Large intestine (tissue), 12 donors: Measurements from ENCODE around the gene DCLK1. TPM values are rescaled to one million over a fixed set of nuclear protein-coding genes. Genes with fewer than 3 reads are reported as not detected.

Experiments
- DNase-seq, 2 donors: peaks; one replicate each; pipeline versions ENCODE4 v3.0.0 to v3.0.0-alpha.2; 2013
- H3K27ac ChIP-seq: one replicate; pipeline ENCODE4 v1.5.1; 2013; ENCODE audit warnings: low read length
- H3K27me3 ChIP-seq: 2 replicates; pipeline ENCODE4 v1.6.1; 2013; ENCODE audit warnings: low read length; ENCODE audit not compliant: control insufficient read depth, insufficient read depth
- H3K36me3 ChIP-seq: 2 replicates; pipeline ENCODE4 v1.6.1; 2013; ENCODE audit warnings: low read length; ENCODE audit not compliant: control insufficient read depth, insufficient read depth
- H3K4me1 ChIP-seq: one replicate; pipeline ENCODE4 v1.6.1; 2013; ENCODE audit warnings: low read length; ENCODE audit not compliant: control insufficient read depth, insufficient read depth
- H3K4me3 ChIP-seq: one replicate; pipeline ENCODE4 v1.5.1; 2013; ENCODE audit warnings: low read length
- H3K9me3 ChIP-seq: one replicate; pipeline ENCODE4 v1.6.1; 2013; ENCODE audit warnings: mild to moderate bottlenecking, low read depth, low read length, moderate library complexity; ENCODE audit not compliant: control insufficient read depth
- WGBS: methylation state at CpG from one replicate; pipeline ENCODE4 v1.1.5; 2013; ENCODE audit warnings: low lambda C conversion rate; ENCODE audit not compliant: insufficient coverage; 5-methylcytosine and 5-hydroxymethylcytosine counted together
- long read RNA-seq, 11 donors: transcript quantifications; one replicate each; lab custom pipeline, GENCODE V29; 2026
- polyA plus RNA-seq: library from polyadenylated mRNA; unstranded; fragments of 120-200 nt; gene quantifications from one replicate; pipeline ENCODE4 v1.2.1, GENCODE V29; 2013

DCLK1 gene
- polyA plus RNA-seq: 12.2 TPM
- long read RNA-seq, donor 1: 0 reads
- long read RNA-seq, donor 2, full-length matches to known transcripts: 1 of 1 reads
- long read RNA-seq, donor 2, partial matches to known transcripts: 0 of 1 reads
- long read RNA-seq, donor 2, other reads (novel, unspliced or antisense): 0 of 1 reads
- long read RNA-seq, donor 3: 0 reads
- long read RNA-seq, donor 4: 0 reads
- long read RNA-seq, donor 5, full-length matches to known transcripts: 1 of 1 reads
- long read RNA-seq, donor 5, partial matches to known transcripts: 0 of 1 reads
- long read RNA-seq, donor 5, other reads (novel, unspliced or antisense): 0 of 1 reads
- long read RNA-seq, donor 6, full-length matches to known transcripts: 1 of 1 reads
- long read RNA-seq, donor 6, partial matches to known transcripts: 0 of 1 reads
- long read RNA-seq, donor 6, other reads (novel, unspliced or antisense): 0 of 1 reads
- long read RNA-seq, donor 7, full-length matches to known transcripts: 2 of 2 reads
- long read RNA-seq, donor 7, partial matches to known transcripts: 0 of 2 reads
- long read RNA-seq, donor 7, other reads (novel, unspliced or antisense): 0 of 2 reads
- long read RNA-seq, donor 8, partial matches to known transcripts: 0 of 1 reads
- long read RNA-seq, donor 8, other reads (novel, unspliced or antisense): 0 of 1 reads
- long read RNA-seq, donor 9, partial matches to known transcripts: 0 of 1 reads
- long read RNA-seq, donor 9, other reads (novel, unspliced or antisense): 0 of 1 reads
- long read RNA-seq, donor 10, partial matches to known transcripts: 0 of 1 reads
- long read RNA-seq, donor 10, other reads (novel, unspliced or antisense): 0 of 1 reads
- long read RNA-seq, donor 11, full-length matches to known transcripts: 3 of 3 reads
- long read RNA-seq, donor 11, partial matches to known transcripts: 0 of 3 reads
- long read RNA-seq, donor 11, other reads (novel, unspliced or antisense): 0 of 3 reads

DNA sequence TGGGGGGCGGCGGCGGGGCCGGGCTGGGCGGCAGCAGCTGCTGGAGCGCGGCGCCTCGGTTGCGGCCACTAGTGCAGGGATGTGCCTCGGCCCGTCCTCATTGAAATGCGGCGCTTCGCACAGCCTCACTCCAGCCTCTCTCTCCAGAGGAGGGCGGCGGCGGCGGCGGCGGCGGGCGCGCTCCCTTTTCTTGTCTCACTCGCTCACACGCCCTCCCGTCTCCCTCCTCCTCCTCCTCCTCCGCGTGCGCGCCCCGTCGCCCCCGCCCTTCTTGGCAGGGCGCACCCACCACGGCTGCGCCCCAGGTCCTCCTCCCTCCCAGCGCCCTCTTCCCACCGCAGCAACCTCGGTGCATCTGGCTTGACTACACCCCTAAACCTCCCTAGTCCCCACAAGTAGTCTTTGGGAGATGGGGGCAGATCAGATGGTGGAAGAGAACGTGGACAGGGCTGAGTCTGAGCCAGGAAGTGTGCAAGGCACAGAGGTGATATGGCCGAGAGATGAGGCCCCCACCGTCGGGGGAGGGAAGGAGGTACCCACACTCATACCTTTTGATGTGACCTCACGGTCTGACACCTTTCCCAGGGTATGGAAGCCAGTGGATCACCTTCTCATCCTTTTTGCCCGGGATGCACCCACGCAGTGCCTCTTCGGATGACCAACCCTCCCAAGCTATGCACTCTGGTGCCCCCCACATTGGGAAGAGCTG is at the start of gene DCLK1:
DCLK1 (minus strand) TSS at position 161 of the 709 bp plus-strand sequence.
- DNase-seq: peak in 1 of 2 donors; percentile 42
- no peaks in the 10 kb centered on the region for H3K4me1 ChIP-seq
- WGBS: no CpG with 5 or more reads among the region's 48 CpGs
- no peak within 1 kb of the TSS for H3K27ac ChIP-seq
- no peaks in the 10 kb centered on the region for H3K9me3 ChIP-seq
- H3K4me3 ChIP-seq: peak within 1 kb of the TSS; percentile 32
- H3K27me3 ChIP-seq: peaks cover 30% of the 10 kb centered on the region
- H3K36me3 ChIP-seq: no peaks in the 10 kb centered on the region

DNA sequence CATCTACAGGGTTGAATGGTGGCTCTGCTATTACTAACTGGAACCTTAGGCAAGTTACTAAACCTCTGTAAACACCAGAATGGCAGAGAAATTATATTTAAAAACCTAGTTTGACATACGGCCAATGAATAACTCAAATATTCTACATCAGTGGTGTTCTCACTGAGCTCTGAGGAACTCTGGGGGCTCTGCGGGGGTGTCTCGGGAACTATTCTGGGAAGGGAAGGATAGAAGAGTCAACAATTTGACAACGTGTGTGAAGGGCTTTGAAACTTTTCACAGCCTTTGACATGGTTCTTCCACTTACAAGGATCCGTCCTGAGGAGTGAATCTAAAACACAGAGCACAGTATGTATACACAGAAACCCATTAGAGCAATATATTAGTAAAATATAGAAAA is 44.4 kb upstream of the DCLK1 start:
- no CpG with 5 or more reads among the region's 5 CpGs for WGBS
- H3K27me3 ChIP-seq: no peaks in the 10 kb centered on the region
- H3K4me3 ChIP-seq: no peak overlapping the region
- DNase-seq: no peak
- no peaks in the 10 kb centered on the region for H3K36me3 ChIP-seq
- no peaks in the 10 kb centered on the region for H3K4me1 ChIP-seq
- no peak overlapping the region for H3K27ac ChIP-seq
- H3K9me3 ChIP-seq: no peaks in the 10 kb centered on the region

DNA sequence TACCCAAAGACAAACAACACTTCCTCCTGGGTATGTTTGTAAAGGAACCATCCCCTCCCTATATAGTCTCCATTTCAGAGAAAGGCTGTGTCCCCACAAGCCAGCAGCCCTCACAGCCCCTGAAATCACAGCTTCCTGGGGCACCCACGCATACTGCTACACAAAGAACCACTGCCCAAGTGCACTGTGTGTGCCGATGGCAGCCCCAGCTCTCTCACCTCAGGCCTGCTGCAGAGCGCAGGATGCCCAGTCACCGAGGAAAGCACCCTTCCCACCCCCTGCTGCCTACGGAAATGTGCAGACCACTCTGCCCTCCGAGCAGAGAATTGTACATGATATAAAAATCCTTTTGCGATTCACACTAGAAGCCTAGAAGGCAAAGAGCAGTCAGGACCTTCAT is 43.7 kb upstream of the DCLK1 start:
- no peaks in the 10 kb centered on the region for H3K36me3 ChIP-seq
- no peak overlapping the region for H3K27ac ChIP-seq
- DNase-seq: no peak
- no peaks in the 10 kb centered on the region for H3K27me3 ChIP-seq
- H3K4me3 ChIP-seq: no peak overlapping the region
- H3K4me1 ChIP-seq: no peaks in the 10 kb centered on the region
- no CpG with 5 or more reads among the region's 7 CpGs for WGBS
- H3K9me3 ChIP-seq: no peaks in the 10 kb centered on the region

DNA sequence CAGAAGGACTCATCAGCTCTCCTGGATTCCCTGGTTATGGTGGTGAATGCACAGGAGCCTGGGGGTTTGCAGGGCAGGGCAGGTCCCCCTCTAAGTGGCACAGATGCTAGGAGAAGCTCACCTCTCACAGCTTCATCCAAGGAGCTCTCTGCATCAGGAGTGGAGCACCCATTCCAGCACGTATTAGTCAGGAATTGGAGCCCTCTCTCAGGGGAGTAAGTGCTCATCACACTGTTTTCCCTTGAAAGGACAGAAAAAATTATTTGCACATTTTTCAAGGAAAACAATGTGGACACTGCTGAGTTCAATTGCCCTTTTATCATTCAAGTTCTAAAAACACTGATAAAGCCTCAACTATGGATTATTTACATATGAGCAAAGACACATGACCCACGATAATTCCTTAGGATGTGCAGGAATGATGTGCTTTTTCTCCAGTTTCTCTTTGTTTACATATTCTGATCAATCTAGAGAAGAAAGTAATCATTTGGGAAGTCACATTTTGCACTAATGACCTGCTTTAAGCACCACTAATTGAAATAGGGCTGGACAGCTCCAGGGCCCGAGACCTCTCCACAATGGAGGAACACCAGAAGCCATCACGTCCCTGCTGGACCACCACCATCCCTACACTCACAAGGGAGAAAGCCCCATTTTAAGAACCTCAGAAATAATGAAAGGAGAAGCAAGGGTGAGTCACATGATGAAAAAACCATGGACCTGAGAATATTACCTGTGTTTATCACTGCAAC is 42.6 kb upstream of the DCLK1 start:
- Histone ChIP-seq H3K36me3 (no peaks in the 10 kb centered on the region), H3K9me3 (no peaks in the 10 kb centered on the region), H3K4me3 (no peak overlapping the region), H3K27me3 (no peaks in the 10 kb centered on the region), H3K4me1 (no peaks in the 10 kb centered on the region), H3K27ac (no peak overlapping the region)
- WGBS: no CpG with 5 or more reads among the region's 4 CpGs
- DNase-seq: no peak

DNA sequence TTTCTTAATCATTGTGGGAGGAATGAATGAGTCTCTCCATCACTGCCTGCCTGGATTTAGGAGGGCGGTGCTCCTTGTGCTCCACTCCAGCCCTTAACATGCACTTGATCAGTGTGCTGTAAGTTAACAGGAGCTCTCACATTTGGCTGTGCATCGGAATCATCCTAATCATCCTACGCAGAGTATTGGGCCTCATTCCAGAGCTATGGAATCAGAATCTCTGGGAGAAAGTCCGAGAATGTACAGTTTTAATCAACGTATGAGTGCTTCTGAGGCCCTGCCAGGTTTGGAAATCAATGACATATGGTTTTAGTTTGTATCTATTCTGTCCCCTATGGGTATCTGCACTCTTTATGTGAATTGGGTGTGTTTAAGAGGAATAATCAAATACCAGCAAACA is 34.9 kb upstream of the DCLK1 start:
- Histone ChIP-seq H3K27me3 (no peaks in the 10 kb centered on the region), H3K9me3 (no peaks in the 10 kb centered on the region), H3K27ac (no peak overlapping the region), H3K4me1 (no peaks in the 10 kb centered on the region), H3K4me3 (no peak overlapping the region), H3K36me3 (no peaks in the 10 kb centered on the region)
- no peak for DNase-seq
- no CpG with 5 or more reads among the region's 5 CpGs for WGBS

DNA sequence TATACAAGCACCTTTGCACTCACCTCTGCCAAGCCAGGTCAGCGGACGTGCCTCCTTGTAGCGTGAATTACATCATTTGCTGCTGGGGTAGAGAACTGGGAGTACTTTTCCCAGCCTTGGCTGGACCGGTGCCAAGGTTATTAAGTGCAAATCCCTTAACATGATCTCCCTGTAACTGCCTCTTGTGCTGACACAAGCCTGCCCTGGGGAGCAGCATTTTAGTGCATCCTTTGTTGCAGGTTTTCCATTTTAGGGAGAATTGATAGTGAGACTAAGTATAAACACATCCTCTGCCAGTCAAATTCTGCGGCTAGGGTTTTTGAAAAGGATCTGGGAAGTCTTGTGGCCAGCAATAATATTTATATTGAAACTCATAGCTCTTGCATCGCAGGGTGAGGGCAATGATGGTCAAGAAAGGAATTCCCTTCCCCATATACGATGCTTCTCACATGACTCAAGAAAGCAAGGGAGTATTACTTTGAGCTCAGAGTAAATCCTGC is 32.7 kb upstream of the DCLK1 start:
- no peaks in the 10 kb centered on the region for H3K36me3 ChIP-seq
- H3K27ac ChIP-seq: no peak overlapping the region
- no peak for DNase-seq
- no peaks in the 10 kb centered on the region for H3K4me1 ChIP-seq
- no peaks in the 10 kb centered on the region for H3K9me3 ChIP-seq
- H3K4me3 ChIP-seq: no peak overlapping the region
- H3K27me3 ChIP-seq: no peaks in the 10 kb centered on the region
- WGBS: no CpG with 5 or more reads among the region's 7 CpGs

DNA sequence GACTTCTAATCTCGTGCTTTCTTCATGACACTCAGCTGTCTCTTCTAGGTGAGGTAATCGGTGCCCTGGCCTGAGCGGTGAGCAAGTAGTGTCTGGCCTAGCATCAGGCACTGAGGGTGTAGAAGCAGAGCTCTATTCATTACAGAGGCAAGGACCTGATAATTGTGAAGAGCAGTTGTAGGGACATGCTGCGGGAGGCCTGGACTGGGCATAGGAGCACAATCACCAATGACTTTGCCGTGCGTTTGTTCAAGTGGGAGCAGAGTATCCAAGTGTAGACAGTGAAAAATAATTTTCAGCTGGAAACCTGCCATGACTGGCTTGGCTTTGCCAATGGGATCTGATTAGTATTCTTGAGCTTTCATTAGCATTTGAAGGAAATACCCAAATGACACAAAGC is 32.1 kb upstream of the DCLK1 start:
- H3K9me3 ChIP-seq: no peaks in the 10 kb centered on the region
- H3K27ac ChIP-seq: no peak overlapping the region
- no peak overlapping the region for H3K4me3 ChIP-seq
- DNase-seq: no peak
- no peaks in the 10 kb centered on the region for H3K27me3 ChIP-seq
- H3K36me3 ChIP-seq: no peaks in the 10 kb centered on the region
- H3K4me1 ChIP-seq: no peaks in the 10 kb centered on the region
- no CpG with 5 or more reads among the region's 6 CpGs for WGBS

DNA sequence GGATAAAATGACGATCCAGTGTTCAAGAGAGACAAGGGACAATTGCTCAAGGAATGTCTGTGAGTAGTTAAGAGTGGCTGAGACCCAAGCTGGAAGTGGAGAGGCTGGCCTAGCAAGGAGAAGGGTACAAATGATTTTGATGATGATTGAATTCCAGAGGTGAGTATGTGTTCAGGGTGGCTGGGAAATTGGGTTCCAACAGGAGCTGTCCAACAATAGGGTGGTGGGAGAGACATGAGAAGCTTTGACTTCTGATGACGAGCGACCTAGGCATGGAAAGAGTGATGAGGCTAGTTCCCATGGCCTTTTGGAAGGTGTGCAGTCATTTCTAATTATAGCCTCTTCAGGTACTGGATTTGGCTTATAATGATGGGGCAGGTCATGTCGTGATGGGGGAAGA is 29.1 kb upstream of the DCLK1 start:
- Histone ChIP-seq H3K27ac (no peak overlapping the region), H3K27me3 (peaks cover under 1% of the 10 kb centered on the region), H3K36me3 (no peaks in the 10 kb centered on the region), H3K9me3 (no peaks in the 10 kb centered on the region), H3K4me3 (no peak overlapping the region), H3K4me1 (no peaks in the 10 kb centered on the region)
- no CpG with 5 or more reads among the region's 4 CpGs for WGBS
- no peak for DNase-seq

DNA sequence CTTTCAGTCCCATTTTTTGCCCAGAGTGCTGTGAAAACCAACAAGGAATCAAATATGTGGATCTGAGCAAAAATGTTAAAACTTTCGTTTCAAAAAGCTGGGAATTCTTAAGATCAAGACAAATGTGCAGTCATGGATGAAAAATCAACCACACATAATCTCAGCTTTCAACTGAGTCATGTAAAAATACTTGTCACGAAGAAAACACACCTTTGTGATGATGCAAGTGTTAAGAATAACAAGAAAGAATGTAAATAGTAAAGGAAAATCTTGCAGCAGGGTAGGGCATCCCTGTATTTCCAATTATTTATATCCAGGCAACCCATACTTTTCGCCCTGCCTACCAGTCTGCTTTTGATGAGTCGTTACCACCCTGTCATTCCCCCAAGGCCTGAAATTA is 27.4 kb upstream of the DCLK1 start:
- Histone ChIP-seq H3K4me1 (no peaks in the 10 kb centered on the region), H3K27ac (no peak overlapping the region), H3K27me3 (peaks cover 9% of the 10 kb centered on the region), H3K4me3 (no peak overlapping the region), H3K36me3 (no peaks in the 10 kb centered on the region), H3K9me3 (no peaks in the 10 kb centered on the region)
- DNase-seq: no peak
- 100% methylated on average over 1 of the region's 4 CpGs for WGBS
